ENCODE results near the gene TGIF1.
"Not testable (repeated sequence)": the region's sequence is repeated elsewhere in the genome, so short reads cannot be mapped to it uniquely, and the experiment has no call there.

The TGIF1 gene

GRCh38 chr18:3457261-3457724 is 7.3 kb downstream of the TGIF1 start:
- DNase-seq = no peak

DNA sequence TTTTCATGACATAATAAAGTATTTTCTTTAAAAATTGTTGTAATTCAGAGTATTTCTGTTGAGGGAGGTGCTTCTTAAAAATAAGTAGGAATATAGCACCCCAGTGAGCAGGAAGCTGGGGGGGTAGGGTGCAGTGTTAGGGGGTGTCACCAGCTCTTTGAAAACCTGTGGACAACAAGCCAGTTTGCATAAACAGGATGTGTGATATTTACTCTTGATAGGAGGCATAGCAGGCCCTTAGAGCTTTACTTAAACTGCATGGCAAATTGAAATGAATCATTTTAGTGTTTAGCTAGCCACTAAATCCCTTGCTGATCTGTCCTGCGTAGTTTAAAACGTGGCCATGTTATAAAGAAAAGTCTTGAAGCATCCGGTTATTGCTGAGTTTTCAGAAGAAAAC is 8.4 kb downstream of the TGIF1 start:
- DNase-seq = no peak

DNA sequence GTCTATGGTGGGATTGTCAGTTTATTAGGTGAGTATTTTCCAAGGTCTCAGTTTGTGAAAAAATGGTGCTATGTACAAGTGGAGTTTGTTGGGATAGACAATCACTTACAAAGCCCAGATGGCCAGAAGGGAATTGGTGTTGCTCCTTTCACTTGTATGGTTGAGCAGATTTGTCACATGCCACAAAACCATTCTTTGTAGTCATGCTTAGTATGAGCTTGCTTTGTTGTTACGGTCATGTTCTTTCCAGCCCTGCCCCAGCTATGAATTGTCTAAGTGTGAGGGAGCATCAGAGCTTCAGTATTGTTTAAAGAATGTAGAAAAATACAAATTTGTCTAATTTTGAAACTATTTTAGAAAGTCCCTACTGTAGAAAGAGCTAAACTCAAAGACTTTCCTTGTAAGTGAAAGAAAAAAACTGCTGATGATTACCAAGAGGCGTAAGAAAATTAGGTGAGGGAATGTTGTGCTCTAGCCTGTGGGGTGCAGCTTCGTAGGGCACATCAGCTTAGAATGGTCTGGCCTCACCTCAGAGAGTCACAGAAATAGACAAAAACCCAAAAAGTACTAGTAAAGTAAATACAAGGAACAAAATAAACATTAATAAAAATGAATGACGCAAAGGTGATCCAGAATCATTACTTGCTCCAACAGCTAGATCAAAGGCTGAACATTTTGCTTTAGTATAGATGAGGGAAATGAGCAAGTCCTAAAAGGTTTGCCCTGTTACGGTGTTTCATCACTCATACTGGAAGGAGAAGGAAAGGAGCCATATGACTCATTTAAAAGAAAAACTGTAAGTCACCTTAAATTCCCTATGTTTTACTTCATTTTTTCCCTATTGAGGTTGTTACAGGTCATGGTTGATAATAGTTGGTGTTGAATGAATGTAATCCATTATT is 9.2 kb downstream of the TGIF1 start:
- no peak for DNase-seq

GRCh38 chr18:3460823-3461398 is 10.9 kb downstream of the TGIF1 start:
- no peak for DNase-seq

- no peak for DNase-seq
Measured at GRCh38 chr18:3461704-3462103, 11.7 kb downstream of the TGIF1 start.

GRCh38 chr18:3463051-3463450 is 13.1 kb downstream of the TGIF1 start:
- no peak for DNase-seq

GRCh38 chr18:3466045-3466444 is 16.1 kb downstream of the TGIF1 start:
- no peak for DNase-seq

DNA sequence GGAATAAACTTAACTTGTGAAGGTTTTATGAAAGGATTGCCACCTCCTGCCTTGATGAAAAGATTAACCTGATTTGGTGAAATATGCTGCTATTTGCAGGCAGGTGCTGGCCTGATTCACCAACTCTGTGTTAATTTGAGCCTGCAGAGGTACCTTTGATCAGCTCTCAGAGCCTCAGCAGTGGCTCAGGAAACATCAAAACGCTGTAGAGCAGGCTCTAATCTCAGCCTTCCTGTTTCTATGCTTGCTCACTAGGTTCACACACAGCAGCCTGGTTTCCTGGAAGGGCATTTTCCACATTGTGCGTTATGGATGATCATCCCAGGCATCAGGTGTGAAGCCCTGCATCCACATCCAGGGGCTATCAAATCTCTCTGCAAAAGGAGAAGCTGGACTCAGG is 16.9 kb downstream of the TGIF1 start:
- no peak for DNase-seq

DNA sequence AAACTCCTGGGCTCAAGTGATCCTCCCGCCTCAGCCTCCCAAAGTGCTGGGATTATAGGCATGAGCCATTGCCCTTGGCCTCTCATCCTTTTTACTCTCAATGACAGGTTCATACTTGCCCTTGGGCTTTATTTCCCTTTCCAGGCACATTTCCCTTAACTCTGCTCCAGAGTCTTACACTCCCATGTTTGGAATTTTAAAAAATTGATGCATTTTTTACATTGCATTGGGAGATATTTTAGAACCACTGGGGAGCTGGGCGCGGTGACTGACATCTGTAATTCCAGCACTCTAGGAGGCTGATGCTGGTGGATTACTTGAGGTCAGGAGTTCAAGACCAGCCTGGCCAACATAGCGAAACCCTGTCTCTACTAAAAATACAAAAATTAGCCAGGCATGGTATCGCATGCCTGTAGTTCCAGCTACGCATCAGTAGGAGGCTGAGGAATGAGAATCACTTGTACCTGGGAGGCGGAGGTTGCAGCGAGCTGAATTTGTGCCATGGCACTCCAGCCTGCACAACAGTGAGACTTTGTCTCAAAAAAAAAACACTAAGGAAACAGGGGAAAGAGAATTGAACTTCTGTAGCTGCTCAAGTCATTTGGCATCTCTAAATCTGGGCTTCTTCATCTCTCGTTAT is 18.2 kb downstream of the TGIF1 start:
- no peak for DNase-seq

GRCh38 chr18:3468833-3469232 is 18.9 kb downstream of the TGIF1 start:
- no peak for DNase-seq

DNA sequence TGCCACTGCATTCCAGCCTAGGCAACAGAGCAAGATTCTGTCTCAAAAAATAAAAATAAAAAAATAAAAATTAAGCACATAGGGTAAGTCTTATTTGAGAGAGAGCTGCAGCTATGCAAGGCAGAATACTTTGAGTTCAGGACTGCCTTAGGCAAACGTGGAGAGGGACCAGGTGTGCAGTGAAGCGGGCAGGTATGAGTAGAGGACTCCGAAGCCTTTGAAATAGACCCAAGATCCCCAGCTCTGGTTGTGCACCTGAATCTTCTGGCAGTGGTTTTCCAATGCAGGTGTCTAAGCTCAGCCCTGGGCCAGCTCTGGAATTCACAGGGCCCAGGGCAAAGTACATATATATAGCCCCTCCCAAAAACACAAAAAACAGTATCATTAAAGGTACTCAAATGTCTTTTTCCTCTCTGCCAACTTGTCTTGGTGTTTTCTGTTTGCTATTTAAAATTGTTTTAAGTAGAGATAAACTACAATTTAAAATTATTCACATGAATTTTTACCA is 21.2 kb downstream of the TGIF1 start:
- DNase-seq = no peak

DNA sequence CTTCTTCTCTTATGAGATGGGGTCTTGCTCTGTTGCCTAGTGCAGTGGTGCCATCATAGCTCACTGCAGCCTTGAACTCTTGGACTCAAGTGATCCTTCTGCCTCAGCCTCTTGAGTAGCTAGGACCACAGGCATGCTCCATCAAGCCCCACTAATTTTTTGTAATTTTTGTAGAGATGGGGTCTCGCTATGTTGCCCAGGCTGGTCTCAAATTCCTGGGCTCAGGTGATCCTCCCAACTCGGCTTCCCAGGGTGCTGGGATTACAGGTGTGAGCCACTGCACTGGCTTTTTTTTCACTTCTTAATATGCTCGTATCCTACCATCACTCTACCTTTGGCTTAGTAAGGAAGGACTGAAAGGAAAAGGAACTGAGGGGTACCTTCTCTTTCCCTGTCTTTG is 22.1 kb downstream of the TGIF1 start:
- not testable (repeated sequence) for DNase-seq

GRCh38 chr18:3472681-3473544 is 22.9 kb downstream of the TGIF1 start:
- no peak for DNase-seq

DNA sequence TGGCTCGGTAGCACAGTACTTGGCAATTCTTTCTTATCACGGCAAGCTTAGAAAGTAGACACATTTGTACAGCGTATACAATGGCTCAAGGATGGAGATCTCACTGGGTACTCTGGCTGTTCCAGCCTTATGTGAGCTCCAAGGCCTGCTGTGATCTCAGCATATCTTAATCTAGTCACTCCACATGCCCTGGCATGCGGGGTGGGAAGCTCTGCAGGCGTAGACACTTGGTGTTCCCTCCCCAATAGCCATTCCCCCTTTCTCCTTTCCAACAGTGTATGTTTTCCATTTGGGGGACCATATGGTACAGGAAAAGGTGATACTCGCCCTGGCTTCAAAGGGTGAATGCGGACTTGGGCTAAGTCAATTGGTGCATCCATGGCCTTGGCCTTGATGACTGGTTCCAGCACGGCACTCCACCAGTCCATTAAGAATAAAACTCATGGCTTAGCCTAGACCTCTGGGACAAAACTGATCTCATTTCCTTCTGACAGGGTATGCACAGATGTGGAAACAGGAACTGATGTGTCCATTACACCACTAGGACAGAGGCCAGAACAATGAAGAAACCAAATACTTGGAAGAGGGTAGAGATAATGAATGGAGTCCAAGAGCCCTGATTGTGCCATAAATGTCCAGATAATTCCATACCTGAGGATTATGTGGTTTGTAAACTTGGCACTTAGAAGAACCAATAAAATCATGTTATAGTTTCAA is 28.4 kb downstream of the TGIF1 start:
- DNase-seq = no peak

DNA sequence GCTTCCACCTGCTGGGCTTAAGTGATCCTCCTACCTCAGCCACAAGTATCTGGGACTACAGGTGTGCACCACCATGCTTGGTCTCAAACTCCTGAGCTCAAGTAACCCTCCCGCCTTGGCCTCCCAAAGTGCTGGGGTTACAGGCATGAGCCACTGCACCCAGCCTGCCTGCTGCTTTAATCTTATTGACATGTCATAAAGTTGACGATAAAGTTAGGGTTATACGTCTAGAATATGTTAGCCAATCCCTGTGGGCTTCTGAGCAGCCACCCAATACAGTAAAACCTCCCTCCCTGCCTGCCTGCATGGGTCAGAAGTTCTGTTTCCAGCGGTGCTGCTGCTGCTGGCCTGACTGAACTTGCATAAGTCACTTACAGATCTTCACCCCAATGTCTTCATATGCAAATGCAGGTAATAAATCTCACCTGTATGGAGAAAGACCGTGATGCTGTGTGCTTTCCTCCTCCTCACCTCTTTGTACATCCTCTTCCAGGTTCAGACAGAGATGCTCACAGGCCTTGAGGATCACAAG is 30.1 kb downstream of the TGIF1 start:
- DNase-seq = no peak

- DNase-seq = no peak
Measured at GRCh38 chr18:3480827-3481573, 31.0 kb downstream of the TGIF1 start.

- DNase-seq = no peak
Measured at GRCh38 chr18:3481696-3482210, 31.8 kb downstream of the TGIF1 start.

DNA sequence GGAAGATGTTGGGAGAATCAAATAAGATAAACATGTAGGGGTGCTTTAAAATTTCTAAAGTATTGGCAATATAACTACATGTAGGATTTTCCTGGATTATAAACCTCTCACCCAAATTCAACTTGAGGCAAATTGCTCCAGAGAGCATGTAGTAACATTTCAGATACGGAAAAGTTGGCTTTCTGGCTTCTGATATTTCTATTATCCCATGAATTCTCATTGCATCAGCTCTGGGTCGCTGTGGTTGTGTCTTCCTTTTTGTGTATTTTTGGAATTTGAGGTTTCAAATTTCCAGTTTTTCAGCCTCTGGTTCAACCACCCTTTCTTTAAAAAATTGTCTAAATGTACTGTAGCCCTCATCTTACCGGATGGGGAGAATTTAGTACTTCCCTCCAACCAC is 32.3 kb downstream of the TGIF1 start:
- no peak for DNase-seq

GRCh38 chr18:3485153-3486149 is 35.5 kb downstream of the TGIF1 start:
- DNase-seq = no peak
